GM18870 (cell line): ENCODE measurements around the gene ZNF484.
"Not testable (repeated sequence)": the region's sequence is repeated elsewhere in the genome, so short reads cannot be mapped to it uniquely, and the experiment has no call there.

ENCODE experiments used
- ATAC-seq: cut with Tn5 transposase; IDR thresholded peaks from one replicate; pipeline ENCODE4 v1.9.1; 2021; ENCODE audit warnings: moderate library complexity; ENCODE audit not compliant: unreplicated experiment

The ZNF484 gene

DNA sequence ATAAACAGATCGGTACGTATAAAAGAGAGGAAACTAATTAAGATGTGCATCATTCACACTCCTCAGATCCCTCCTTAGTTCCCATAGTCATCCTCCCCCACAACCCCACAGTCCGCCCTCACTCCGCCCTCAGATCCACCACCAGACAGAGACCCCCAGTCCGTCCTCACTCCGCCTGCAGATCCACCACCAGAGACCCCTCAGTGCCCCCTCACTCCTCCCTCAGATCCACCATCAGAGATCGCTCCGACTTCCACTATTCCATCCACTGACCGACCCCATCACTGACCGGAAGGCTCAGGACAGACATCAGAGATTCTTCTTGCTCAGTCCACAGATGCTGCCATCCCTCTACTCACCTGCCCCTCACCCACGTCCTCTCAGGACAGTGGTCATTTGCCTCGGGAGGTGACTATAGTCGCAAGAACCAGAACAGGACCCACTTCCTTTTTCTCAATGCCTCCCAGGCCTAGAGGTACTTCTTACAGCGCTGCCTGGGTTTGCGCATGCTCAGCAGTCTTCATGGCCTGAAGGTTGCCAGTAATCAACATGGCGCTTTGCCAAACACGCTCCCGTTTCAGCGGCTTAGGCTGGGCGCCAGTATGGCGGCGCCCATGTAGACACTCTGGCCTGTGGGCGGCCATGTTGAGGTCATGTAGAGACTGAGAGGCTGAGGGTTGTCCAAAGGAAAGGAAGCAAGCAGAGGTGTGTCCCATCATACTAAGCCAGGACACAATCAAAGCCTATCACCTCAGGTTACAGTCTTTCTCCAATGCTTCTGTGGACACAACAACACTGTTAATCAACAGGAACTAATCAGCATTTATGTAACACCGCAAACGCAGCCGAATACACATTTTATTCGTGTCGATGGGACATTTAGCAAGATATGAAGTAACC lies at the start of gene ZNF484:
Gene ZNF484, minus strand, starts transcription at position 508 of the 900 bp plus-strand sequence. CDS start 3,009 bp downstream, outside the sequence.
- peak; percentile 96 for ATAC-seq

DNA sequence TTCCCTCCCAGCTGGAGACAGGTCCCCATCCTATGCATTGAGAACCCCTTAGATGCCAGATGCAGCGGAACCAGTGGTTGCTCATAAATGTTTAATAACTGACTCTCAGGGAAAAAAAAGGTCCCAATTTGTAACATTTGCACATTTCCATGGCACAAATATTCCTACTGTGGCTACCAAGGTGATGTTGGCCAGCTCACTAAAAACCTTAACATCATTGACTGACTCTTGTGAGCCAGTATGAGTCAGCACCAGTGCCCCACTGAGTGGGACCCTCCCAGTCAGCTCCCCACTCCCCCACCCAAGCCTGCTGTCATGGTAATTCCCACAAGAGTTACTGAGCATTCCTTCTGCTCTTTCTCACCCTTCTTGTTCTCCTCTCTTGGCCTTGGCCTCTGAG lies 42.6 kb upstream of the ZNF484 start:
- no peak for ATAC-seq

GRCh38 chr9:92917176-92917800 lies 39.5 kb upstream of the ZNF484 start:
- ATAC-seq = no peak

DNA sequence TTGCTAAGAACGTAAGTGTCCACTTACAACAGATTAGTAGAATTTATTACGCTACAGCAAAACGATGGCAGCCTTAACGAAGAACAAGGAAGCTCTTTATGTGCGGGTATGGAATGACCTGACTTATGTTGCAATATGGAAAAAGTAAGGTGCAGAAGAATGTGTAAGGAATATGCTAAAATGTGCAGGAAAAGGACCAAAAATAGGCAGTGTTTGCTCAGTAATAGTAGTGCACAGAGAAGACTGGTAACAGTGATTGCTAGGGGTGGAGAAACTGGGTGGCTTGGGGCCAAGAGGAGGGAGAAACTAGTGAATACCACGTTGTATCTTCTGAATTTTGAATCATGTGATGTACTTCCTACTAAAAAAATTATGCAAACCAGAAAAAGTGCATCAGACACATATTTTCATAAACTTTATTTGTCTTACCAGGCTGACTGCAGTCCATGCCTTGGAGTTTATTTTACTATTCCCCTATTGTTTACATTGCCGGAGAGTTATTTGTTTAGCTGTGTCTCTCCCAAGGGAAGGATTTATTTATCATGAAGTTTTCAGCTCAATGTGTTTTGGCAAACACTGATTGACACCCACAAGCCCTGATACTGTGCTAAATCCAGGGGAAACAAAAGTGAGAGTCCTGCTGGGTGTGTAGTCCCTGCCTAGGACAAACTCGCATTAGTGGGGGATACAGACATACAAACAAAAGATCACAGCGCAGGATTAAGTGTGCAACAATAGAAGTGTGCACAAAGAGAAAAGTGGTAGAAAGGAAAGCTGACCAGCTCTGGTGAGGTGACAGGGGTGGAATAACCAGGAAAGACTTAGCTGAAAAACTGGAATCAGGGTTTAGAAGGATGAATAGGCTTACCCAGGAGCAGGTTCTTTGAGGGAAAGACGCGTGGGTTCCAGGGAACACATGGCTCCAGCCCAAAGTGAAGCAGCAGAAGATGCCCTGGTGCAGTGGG lies 34.0 kb upstream of the ZNF484 start:
- no peak for ATAC-seq

DNA sequence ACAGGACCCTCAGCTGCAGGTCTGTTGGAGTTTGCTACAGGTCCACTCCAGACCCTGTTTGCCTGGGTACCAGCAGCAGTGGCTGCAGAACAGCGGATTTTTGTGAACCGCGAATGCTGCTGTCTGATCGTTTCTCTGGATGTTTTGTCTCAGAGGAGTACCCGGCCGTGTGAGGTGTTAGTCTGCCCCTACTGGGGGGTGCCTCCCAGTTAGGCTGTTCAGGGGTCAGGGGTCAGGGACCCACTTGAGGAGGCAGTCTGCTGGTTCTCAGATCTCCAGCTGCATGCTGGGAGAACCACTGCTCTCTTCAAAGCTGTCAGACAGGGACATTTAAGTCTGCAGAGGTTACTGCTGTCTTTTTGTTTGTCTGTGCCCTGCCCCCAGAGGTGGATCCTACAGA lies 27.3 kb upstream of the ZNF484 start:
- ATAC-seq = not testable (repeated sequence)

DNA sequence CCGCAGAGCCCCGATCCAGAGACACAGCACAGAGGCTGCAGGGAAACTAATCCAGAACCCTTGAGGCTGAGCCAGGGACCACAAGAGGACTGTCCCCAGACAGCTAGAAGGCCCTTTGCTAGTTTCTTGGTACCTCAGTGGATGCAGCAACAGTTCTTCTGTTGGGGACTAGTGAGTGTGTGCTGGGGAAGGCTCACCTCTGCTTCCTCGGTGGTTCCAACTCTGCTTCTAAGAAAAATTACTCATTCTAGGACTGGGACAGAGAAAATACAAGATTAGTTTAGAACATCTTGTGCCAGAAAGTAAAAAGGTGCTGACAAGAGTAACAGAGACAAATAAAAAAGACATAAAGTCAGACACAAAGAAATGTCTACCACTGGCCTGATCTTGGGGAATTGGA lies 19.5 kb upstream of the ZNF484 start:
- ATAC-seq = no peak

DNA sequence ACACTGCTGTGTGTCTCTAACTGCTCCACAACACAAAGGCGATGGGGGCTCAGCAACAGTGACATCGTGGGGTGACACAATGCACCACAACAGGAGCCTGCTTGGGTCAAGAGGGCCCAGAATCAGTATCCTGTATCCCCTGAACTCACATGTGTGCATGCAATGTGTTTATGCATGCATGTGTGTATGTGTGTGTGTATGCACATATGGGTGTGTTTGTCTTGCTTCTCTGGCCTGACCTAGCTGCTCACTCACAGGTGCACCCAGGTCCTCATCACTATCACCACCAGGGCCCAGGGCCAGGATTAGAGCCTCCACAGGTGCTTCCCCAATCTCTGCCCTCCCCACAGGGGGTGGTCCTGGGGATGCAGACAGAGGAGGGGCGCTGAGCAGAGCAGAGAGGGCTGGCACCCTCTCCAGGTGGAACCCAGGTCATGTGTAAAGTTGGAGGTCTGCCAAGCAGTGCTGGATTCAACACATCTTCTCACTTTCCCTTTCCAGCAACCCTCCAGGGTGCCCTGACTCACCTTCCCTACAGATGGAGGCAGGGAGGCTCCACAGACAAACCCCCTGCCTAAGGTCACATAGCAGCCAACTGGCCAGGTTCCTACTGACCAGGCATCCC lies 18.1 kb upstream of the ZNF484 start:
- no peak for ATAC-seq

DNA sequence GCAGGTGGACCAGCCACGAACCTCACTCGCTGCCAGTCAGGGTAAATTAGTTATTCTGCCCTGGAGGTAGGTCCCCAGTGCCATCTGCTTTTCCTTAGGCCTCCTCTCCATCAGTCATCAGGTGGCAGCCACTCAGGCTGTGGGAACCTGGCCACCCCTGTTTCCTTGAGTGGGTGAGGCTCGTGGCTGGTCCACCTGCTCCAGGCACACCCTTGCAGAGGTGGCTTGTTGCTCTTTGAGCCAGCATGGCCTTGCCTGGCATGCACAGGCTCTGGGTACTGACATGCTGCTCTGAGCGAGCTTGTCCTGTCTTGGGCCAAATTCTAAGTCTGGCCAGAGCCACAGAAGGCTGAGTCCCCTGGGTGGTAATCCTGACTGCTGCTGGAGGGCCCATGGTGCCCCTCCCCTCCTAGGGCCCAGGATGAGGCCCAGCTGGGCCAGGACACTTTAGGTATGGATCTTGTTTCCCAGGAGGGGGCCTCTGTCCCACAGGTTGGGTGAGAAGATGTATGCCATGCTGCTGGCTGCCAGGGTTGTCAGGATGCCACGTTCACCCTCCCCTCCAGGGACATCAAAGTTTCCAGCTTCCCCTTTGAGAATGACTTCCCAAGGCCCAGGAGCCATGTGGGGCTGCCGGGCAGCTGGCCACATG lies 17.0 kb upstream of the ZNF484 start:
- ATAC-seq = no peak

GRCh38 chr9:92893916-92894610 lies 16.2 kb upstream of the ZNF484 start:
- not testable (repeated sequence) for ATAC-seq

DNA sequence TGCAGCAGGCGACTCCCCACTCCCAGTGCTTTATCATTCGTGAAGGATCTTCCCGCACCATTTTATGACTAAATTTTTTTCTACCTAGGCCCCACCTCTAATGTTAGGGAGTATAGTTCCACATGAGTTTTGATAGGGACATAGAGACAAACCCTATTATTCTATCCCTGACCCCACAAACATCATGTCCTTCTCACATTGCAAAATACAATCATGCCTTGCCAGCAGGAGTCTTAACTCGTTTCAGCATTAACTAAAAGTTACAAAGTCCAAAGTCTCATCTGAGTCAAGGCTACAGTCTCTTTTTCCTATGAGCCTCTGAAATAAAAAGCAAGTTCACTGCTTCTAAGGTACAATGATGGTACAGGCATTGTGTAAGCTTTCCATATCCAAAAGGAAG lies 14.4 kb upstream of the ZNF484 start:
- not testable (repeated sequence) for ATAC-seq

- ATAC-seq = no peak
These were observed 12.9 kb upstream of the ZNF484 start for GRCh38 chr9:92890761-92891160.

DNA sequence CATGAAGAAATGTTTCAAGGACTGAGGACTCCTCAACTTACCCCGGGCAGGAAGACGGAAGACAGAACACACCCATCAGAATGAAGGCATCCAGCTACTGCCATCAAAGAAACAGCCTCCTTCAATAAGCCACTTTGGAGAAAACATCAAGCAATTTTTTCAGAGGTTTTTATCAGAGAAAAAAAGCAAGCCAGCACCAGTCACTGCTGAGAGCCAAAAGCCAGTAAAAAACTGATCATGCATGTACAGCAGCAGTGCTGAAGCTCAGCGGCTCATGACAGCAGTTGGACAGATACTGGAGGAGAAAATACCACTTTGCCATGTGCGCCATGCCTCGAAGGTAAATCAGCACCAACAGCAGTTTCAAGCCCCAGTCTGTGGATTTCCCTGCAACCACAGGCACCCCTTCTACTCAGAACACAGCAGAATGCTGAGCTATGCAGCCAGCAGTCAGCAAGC lies 10.1 kb upstream of the ZNF484 start:
- no peak for ATAC-seq

DNA sequence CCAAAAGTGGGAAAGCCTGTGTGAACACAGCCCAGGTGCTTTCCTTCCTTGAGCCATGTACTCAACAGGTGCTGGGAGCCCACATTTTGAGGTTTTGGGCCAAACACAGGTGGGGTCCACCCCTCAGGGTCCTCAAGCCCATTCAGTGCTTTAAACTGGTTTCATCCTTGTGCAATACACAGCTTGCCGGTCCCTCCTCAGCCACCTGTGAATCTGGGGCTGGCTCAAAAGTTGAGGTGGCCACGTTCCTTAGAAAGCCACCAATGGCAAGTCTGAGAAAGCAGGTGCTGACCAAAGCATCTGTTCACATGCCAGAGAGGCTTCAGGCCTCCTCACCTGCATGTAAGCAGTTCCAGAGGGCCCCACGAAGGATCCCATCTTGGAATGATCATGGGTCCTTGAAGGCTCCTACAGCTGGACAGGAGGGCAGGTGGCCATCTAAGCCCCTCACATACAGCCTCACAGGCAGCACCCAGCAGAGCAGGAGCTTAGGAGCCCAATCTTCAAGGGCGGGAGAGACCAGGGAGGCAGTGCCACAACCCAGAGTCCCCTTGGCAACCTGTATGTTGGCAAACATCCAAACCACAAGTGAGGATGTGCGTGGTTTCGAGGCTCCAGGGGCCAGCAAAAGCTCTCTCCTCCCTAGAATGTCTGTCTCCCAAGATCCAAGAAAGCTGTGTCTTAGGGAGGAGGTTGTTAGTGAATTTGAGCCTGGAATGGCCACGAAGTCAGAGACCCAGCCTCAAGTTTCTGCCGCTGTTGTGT lies 9.2 kb upstream of the ZNF484 start:
- not testable (repeated sequence) for ATAC-seq

DNA sequence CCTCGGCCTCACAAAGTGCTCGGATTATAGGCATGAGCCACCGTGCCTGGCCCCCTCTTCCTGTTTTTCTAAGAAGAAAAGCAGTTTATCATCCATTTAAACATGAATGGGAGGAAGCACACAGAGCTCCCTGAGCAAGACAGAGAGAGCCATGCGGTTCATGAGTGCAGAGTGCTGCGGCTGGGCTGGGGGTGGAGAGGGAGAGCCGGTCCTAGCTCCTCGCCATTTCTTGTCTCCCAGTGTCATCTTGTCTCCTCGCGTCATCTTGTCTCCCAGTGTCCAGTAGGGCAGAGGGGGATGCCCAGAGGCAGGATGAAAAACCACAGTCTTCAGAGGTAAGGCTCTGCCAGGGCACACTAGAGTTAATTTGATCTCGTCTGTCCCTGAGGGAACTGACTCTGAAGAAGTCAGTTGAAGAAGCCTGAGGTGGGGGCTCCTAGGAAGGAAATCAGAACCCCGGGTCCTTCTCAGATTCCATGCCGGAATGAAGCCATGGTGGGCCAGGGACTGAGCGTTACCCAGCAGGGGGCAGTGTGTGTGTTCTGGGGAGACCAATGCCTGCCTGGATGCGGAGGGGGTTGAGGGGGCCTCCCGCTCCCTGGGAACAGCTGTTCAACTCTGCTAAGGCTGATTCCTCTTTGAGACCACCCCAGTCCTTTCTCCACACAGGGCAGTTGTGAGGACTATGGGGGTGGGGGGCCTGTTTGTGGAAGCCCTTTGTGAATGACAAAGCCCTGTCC lies 6.0 kb upstream of the ZNF484 start:
- not testable (repeated sequence) for ATAC-seq

- no peak for ATAC-seq
These were observed 4.4 kb upstream of the ZNF484 start for GRCh38 chr9:92882276-92882675.

DNA sequence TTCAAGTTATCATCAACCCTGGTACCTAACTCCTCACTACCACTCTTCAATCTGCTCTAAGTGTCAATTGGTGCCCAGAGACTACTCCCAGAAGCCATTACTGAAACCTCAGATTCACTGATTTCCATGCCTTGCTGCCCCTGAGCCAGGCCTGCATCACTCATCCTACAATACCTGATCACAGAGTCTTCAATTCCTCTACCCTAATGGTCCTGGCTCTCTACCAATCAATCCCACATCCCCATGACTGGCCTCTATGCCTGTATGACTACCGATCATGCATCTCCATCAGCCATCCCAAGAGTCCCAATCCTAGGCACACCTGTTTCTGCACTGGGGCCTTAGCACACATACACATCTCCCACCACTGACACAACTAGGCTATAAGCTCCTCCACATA lies 2.5 kb downstream of the ZNF484 start:
- no peak for ATAC-seq

GRCh38 chr9:92870289-92870688 lies 7.5 kb downstream of the ZNF484 start:
- no peak for ATAC-seq

GRCh38 chr9:92866600-92866999 lies 11.2 kb downstream of the ZNF484 start:
- not testable (repeated sequence) for ATAC-seq
